HG02759 (cell line): ENCODE measurements around the gene RBBP8NL.
"Not testable (repeated sequence)": the region's sequence is repeated elsewhere in the genome, so short reads cannot be mapped to it uniquely, and the experiment has no call there.

ENCODE experiments used
- ATAC-seq: cut with Tn5 transposase; IDR thresholded peaks from one replicate; pipeline ENCODE4 v1.9.1; 2021; ENCODE audit warnings: mild to moderate bottlenecking, moderate library complexity; ENCODE audit not compliant: unreplicated experiment

RBBP8NL gene

DNA sequence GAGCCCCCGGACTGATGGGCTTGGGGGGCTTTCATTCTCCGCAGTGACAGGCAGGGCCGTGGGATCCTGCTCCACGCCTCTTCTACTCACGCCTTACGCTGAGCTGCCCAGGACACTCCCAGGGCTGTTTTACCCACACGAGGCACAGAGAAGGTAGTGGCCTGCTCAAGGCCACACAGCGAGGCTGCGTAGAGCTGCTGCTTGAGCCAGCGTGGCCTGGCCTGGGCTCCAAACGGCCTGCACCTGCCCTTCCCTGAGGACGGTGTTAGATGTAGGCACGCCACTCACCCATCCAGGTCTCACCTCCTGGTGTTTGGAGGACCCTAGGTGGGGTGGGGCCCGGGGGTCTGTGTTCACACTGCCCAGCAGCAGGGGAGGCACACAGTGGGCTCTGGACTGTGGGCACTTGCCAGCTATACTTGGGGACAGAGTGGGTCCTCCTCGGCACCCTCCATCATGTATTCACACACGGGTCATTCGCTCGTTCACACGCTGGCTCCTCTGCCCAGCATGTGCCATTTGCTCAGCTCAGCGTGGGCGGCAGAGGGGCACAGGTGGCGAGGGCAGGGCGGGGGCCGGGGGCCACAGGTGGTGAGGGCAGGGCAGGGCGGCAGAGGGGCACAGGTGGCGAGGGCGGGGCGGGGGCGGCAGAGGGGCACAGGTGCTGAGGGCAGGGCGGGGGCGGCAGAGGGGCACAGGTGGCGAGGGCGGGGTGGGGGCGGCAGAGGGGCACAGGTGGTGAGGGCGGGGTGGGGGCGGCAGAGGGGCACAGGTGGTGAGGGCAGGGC is 18.4 kb upstream of the RBBP8NL start:
- no peak for ATAC-seq

DNA sequence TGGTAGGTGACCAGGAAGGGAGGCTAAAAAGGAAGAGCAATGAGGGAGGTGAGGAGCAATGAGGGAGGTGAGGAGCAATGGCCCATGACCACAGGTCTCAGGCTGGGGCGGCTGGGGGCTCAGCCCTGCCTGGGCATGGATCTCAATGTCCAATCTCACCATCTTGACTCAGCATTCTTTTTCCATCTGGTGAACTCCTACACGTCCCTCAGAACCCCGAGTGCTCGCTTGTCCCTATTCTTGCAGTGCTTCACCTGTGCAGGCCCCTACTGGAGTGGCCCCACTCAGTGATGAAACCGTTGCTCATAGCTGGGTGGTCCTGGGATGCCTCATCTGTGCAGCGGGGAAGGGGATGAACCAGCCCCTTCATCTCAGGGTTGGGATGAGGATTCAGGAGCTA is 16.9 kb upstream of the RBBP8NL start:
- no peak for ATAC-seq

DNA sequence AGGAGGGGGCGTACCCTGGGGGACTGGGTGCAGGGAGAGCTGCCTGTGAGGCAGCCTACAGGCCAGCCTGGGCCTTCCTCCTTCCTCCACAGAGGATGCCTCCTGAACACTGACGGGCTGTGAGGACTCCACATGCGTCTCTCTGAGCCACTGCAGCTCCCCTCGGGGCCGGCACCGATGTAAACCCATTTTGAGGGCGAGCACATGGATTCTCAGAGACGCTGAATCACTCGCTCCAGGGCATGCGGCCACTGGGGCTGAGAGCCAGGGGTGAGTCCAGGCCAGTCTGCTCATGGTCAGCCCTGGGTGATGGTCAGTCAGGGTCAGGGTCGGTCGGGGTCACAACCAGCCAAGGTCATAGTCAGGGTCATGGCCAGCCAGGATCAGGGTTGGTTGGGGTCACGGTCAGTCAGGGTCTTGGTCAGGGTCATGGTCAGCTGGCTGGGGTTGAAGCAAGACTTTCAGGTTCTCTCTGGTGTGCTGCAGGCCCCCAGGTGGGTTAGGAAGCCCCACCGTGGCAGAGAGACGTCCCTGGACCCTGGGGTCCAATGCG is 14.7 kb upstream of the RBBP8NL start:
- no peak for ATAC-seq

DNA sequence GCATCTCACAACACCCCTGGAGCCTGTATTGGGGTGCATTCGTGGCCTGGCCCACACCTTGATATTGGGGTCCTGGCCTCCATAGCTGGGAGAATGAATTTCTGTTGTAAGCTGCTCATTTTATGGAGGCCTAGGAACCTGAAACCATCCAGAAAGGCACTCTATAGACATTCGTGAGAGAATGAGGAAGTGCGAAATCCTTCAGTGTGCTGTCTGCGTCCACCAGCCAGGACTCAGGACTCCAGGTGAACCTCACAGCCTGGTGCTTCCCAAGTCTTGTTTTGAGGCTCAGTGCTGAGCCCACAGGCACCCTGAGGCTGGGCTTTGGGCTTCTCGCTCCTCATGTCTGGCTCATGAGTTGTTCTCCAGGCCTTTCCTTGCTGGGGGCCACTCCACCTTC is 11.9 kb upstream of the RBBP8NL start:
- no peak for ATAC-seq

DNA sequence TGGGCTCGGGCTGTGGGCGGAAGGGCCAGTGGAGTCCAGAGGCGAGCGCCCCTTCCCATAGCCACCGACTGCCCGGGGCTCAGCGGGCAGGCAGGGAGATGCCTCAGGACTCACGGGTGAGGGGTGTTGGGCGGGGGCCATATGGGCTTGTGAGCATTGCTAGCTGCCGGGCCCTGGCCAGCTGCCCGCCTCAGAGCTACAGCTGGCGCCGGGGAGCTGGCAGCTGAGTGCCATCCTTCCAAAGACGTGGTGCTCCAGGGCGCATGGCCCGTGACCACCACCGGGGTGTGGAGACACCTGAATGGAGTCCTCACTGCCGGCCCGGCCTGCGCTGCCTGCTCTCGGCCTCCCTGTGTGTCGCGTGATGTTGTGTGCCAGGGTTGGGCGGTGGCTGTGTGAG is 10.6 kb upstream of the RBBP8NL start:
- no peak for ATAC-seq

DNA sequence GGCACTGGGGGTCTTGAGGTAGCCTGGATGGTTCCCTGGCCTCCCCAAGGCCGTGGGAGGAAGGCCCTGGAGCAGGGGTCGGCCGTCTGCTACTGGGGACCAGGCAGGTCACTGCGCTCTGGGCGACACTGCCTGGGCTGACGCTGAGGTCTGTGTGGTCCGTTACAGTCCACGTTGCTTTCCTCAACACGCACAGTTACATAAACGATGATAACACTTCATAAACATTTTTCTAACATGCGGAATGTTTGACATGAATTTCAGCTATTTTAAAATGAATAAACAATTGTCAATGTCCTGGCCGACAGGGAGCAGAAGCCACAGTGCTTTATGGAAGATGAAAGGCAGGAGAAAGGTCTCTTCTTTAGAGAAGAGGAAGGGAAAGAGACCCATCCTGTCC is 10.2 kb upstream of the RBBP8NL start:
- no peak for ATAC-seq

DNA sequence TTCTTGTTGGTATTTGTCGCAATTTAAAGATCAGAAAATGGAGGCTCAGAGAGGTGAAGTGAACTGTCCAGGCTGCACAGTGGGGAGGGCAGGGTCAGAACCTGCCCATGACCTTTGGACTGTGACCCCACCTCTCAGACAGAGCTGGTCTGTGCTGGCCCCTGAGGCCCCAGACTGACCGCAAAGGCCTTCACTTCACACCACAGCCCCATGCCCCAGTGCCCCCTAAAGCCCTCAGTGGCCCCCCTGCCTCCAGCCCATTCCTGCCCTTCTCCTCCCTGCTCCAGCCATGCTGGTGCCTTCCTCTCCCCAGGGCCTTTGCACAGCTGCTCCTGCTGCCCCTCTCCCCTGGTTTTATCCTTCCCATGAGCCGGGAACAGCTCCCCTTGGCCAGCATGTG is 9.4 kb upstream of the RBBP8NL start:
- ATAC-seq, result no peak

DNA sequence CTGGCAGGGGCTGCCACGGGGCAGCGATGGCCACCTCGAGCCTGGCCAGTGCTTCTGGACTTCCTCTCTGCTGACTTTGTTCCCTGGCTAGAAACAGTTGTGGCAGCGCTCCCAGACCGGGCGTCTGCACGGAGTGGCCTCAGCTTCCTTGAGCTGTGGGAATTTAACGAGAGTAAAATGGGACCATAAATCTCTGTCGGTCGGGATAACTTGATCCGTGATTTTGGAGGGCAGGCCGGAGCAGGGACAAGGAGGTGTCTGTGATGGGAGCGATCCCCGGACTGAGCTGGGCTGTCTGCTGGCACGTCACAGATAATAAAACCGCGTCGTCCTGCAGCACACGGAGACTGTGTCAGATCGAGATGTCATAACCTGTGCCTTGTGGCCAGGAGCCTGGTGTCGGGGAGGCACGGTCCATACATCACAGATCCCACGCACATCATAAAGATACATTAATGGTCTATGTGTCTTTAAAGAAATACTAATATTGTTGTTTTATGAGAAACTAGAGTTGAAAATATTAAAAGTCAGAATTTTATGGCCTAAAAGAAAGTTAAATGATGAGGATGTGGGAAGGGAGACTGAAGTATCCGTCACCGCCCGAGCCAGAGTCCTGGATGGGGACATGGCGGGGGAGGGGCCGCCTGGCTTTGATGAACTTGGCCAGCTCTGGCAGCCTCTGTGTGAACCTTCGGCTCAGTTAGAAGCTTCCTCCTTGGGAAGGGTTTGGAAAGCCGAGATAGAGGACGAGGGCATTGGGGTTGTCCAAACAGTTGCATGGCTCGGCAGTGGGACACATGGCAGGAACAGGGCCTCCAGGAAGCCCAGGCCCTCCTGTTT is 6.5 kb upstream of the RBBP8NL start:
- ATAC-seq, result no peak

DNA sequence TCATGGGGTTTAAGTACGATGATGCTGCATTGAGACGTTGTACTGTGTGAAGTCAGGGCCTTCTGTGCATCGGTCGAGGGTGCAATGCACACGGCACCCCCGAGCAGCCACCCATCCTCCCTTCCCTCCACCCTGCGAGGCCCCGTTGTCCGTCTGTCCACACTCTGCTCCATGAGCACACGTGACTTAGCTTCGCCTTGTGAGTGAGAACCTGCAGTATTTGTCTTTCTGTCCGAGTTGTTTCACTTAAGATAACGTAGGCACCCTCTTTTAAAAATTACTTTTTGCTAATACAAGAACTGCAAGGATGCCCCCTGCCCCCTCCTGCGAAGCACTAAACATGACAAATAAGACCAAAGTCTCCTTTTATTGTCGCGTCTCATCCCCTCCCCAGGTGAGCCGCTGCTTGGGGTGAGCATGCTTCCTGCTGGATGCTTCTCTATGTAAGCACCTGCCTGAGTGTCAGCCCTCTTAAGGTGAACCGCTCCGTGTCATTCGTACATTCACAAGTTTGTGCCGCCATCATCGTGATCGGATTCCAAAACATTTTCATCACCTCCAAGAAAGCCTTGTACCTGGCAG is 3.6 kb upstream of the RBBP8NL start:
- no peak for ATAC-seq

DNA sequence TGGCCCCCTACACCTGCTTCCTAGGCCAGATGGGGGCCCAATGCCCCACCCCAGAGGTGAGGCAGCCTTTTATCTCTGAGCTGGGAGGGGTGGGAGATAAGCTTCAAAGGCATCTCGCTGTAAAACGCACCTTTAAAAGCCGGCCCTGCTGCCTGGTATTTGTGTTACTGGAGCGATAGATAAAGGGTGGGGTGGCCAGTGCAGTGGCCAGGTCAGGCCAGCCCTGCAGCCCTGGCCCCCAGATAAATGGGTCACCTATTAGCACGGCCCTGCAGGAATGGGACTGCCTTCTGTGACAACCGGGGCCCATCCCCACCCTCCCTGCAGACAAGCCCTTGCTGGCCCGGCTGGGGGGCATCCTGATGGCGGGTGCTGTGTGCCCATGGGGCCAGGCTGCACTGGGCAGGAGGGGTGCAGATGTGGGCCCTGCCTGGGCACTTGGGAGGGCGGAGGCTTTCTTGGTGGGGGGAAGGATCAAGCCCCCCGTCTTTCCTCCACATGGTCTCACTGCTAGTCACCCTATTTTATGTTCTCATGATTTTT is 3.0 kb upstream of the RBBP8NL start:
- ATAC-seq, result no peak

DNA sequence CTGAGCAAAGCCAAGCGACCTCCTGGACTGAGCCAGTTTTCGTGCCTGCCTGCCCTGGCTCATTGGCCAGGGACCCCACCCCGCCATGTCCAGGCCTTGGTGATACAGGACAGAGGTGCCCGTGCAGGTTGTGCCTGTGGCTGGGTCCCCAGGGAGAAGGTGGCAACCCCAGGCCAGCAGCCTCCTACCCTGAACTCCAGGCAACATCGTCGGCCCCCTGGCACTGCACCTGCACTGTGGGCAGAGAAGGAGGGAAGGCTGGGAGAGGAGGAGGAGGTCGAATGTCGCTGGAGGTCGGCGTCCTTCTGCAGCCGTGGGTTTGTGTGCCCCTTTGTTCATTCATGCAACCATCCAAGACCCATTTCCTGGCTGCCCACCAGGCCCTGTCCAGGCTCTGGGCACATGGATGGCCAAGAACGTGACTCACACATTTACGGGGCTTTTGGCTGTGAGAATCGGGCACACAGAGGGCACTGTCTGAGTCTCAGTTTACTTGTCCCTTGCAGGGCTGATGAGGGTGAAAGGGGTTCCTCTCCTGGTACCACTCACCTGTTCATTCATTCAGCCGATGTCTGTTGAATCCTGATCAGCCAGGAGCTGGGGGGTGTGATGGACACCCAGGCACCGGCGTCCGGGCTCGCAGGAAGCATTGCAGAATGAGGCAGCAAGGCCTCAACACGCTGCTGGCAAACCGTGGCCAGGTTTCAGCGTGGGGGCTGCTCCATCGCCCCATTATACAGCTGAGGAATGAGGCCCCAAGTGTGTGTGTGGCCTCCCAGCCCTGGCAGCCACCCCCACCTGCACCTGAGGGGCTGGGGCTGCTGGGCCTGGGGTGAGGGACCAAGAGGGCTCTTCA is 2.3 kb upstream of the RBBP8NL start:
- ATAC-seq, result no peak

DNA sequence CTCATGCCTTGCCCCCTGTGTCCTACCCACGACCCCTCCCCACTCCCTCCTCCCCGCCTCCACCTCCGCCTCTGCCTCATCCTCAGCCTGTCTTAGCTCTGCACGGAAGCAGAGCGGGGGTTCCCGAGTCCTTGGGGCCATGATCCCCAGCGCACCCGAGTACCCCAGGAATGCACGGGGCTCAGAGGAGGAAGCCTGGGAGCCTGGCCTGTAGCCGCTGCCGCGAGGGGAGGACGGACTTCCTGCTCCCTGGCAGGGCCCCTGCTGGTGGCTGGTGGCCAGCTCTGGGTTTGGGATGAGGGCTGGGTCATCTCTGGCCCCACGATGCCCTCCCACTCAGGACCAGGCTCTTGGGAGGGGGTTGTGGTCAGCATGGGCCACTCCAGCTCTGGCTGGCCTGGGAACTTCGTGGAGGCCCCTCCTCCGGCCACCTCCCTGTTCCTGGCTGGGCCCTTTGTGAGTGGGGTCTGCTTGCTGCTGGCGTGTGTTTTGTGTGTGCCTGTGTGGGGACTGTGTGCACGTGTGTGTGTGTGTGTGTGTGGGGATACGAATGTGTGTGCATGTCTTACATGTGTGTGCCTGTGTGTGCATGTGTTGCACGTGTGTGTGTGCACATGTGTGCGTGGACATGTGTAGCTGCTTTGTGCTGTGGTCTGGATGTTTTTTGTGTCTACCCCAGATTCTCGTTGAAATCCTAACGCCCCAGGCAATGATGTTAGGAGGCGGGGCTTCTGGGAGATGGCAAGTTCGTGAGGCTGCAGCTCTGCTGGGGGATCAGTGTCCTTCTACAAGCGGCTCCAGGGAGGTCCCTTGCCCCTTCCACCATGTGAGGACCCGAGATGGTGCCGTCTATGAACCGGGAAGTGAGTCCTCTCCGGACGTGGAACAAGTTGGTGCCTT is 1.3 kb upstream of the RBBP8NL start:
- no peak for ATAC-seq

DNA sequence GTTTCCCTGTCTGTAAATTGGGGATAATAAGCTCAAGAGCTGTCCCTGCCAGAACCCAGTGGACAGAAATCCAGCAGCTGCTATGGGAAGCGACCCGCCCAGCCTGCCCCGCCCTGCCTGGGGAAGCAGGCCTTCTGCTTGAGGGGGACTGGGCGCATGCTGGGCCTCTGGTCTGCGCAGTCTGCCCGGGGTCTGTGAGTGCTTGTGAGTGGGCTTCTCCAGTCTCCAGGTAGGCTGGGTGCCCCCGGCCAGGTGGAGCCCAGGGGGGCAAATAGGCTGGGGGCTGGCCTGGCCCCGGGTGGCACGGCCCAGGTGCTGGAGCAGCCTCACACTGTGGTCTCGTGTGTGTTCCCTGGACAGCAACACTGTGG is 648 bp upstream of the RBBP8NL start:
- no peak for ATAC-seq

DNA sequence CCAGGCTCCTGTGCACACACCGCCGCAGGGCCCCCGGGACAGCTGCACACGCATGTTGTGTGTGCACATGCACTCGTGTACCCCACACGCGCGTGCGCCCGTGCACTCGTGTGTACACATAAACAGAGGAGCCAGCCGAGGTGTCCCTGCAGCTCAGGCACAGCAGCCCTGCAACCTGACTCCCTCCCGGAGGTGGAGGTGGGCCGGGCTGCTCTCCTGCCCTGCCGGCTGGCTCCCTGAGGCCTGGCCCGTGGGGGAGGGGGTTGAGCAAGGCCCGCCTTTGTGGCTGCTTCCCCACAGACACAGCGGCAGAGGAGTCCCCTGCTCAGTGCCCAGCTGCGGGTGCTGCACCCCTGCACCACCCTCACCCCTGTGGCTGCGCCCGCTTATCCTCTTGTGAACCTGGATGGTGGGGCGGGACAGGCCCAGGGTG is 624 bp downstream of the RBBP8NL start:
- ATAC-seq, result no peak

DNA sequence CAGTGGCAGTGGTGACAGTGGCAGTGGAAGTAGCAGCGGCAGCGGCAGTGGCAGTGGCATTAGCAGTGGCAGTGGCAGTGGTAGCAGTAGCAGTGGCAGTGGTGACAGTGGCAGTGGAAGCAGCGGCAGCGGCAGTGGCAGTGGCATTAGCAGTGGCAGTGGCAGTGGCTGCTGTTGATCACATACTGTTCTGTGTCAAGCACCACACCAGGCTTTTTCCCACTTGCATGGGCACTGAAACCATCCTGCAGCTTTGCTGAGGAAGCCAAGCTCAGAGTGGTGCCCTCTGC is 1.3 kb downstream of the RBBP8NL start:
- ATAC-seq, result not testable (repeated sequence)

DNA sequence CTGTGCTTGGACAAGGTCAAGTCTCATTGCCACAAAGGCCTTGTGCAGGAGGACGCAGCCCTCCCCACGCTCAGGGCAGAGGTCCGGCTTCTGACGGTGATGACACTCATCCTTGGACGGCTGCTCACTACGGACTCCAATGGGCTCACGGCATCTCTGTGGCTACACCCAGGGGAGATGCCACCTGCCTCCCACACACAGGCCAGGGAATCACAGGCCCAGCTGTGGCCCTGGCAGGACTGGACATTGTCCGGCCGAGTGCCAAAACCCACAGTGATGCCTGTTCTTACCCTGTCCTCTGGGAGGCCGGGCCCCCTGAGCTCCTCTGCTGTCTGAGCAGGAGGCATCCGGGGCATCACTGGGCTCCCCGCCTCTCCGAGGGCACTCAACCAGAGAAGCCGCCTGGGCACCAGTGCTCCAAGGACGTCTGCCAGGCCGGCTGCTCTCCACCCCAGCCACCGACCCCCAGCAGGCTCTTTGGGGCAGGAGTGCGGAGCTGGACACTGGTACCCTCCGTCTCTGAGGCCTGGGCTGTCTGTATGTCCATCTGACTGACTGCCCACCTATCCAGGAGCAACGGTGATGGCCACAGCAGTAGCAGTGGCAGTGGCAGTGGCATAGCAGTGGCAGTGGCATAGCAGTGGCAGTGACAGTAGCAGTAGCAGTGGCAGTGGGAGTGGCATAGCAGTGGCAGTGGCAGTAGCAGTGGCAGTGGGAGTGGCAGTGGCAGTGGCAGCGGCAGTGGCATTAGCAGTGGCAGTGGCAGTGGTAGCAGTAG is 1.9 kb downstream of the RBBP8NL start:
- no peak for ATAC-seq

DNA sequence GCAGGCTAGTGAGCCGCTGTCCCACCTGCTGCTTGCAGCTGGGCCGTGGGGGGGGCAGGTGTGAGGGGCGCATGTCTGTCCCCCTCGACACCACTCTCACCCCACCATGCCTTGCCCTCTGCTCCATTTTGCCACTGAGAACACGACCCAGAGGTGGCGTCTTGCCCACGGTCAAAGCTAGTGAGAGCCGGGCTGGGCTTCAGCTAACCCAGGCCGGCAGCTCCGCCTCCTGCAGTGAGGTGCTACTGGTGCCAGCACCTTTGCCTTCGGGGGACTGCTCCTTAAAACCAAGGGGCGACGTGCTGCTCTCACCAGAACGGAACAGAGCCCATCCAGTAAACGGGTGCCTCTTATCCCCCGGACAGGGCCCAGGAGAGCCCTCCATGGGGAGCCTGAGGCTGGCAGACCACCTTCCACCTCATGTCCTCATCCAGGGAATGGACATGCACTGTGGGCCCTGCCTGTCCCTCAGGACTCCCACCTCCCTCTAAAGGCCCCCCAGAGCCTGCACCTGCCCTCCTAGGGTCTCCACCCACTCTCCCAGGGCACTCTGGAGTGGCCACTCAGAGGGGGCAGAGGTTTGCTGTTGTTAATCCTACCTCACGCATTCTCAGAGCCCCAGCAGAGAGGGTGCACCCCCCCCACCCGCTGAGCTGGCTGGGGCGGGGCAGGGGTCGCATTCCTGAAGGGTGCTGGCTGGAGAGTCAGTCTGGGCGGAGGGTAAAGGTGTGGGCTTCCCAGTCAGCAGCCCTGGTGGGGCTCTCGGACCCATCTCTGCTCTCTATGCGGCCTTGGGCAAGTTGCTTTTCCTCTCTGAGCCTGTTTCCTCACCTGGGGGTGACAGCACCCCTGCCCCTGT is 2.9 kb downstream of the RBBP8NL start:
- no peak for ATAC-seq

DNA sequence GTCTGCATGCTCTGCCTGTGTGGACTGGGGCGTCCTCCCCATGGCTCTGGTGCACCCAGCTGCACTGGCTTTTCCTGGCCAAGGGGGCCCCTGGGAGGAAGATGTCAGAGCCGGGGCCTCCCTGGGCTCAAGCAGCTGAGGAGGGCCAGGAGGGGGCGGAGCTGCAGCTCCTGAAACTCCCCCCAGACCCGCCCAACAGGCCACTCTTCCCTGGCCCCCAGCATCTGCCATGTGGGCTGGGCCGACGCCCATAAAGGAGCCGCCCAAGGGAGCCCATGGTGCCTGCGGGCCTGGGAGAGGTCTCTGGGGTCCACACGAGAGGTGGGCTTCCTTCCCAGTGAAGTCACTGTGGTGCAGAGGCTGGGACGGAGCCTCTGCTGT is 4.0 kb downstream of the RBBP8NL start:
- no peak for ATAC-seq
